ENCODE results near the gene PGBD5.
A peak's percentile ranks its signal among the peaks of the same experiment; 100 is the strongest.

Gene PGBD5

DNA sequence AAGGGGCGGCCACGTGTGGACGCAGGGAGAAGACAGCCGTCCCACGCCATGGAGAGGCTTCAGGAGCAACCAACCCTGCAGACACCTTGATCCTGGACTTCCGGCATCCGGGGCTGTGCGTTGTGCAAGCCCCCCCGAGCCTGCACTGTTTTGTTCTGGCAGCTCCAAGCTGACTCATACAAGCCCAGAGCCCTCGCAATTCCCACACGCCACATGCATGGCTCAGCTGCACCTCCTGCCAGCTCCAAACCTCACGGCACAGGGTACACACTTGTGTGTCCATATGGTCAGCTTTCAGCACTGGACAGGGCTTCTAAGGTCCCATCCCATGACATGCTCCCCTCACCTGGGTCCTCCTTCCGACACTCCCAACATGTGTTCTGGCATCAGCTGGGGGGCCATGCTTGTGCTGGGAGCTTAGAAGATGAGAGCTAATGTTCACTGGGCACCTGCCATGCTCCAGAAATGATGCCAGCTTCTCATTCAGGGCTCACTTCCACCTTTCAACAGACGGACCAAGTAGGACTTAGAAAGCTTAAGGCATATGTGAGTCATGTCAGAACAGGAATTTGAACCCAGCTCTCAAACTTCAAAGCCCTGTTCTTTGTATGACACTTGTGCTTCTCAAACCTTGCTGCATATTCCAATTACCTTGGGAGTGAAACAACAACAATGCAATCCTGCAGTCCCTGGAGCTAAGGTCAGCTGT is 137.3 kb downstream of the PGBD5 start:
- no peak overlapping the region for H3K4me3 ChIP-seq (replicated peaks in 1 of 2; ENCODE audit: low read depth in 2 of 2, low read length in 2 of 2)
- peak; percentile 23 to 27 for DNase-seq (ENCODE audit: low read depth in 2 of 2)
- TF ChIP-seq CTCF (IDR thresholded peaks at IDR 0.05; ENCODE audit: low read depth, low read length) = no peak

DNA sequence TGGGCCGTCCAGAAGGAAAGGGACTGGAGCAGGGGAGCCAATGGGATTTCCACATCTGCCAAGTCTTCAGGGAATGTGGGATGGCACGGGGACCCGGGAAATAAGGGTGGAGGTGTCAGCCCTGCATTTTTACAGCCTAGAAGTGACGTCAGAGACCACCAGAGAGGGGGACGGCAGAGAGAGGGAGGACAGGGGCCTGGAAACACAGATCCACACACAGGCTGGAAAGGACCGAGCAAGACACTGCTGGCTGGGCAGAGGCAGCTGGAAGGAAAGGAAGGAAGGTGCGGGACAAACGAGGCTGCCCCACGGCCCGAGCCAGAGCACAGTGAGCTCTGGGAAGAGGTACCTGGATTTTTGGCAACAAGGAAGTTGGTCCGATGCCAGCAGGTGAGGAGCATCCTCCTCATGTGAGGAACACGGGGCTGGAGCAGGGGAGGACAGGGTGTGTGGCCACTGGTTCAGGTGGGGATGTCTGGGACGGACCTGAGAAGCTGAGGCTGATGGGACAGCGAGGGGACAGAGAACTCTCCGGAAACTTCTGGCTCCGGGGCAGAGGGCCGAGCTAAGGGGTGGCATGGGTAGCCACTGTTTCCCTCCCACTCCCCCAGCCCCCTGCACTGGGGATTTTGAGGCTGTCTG is 138.3 kb downstream of the PGBD5 start:
- no peak for DNase-seq (ENCODE audit: low read depth in 2 of 2)
- no peak overlapping the region for H3K4me3 ChIP-seq (replicated peaks in 1 of 2; ENCODE audit: low read depth in 2 of 2, low read length in 2 of 2)
- TF ChIP-seq CTCF (IDR thresholded peaks at IDR 0.05; ENCODE audit: low read depth, low read length) = no peak

DNA sequence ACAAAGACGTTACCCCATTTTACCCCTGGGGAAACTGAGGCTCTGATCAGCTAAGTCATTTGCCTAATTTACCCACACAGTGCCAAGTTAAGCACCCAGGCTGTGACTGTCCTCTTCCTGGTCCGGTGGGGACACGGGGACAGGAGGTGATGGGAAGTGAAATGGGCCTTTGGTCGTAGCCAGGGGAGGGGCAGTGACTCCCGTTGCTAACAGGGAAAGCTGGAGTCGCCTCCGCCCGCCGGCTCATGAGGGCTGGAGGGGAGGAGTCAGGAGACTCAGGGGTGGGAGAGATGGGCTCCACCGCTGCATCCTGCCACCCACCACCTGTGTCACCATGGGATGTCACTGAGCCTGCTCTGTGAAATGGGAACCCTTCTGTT is 139.3 kb downstream of the PGBD5 start:
- H3K4me3 ChIP-seq (replicated peaks in 1 of 2; ENCODE audit: low read depth in 2 of 2, low read length in 2 of 2) = no peak overlapping the region
- DNase-seq (ENCODE audit: low read depth in 2 of 2) = no peak
- TF ChIP-seq CTCF (IDR thresholded peaks at IDR 0.05; ENCODE audit: low read depth, low read length) = no peak

DNA sequence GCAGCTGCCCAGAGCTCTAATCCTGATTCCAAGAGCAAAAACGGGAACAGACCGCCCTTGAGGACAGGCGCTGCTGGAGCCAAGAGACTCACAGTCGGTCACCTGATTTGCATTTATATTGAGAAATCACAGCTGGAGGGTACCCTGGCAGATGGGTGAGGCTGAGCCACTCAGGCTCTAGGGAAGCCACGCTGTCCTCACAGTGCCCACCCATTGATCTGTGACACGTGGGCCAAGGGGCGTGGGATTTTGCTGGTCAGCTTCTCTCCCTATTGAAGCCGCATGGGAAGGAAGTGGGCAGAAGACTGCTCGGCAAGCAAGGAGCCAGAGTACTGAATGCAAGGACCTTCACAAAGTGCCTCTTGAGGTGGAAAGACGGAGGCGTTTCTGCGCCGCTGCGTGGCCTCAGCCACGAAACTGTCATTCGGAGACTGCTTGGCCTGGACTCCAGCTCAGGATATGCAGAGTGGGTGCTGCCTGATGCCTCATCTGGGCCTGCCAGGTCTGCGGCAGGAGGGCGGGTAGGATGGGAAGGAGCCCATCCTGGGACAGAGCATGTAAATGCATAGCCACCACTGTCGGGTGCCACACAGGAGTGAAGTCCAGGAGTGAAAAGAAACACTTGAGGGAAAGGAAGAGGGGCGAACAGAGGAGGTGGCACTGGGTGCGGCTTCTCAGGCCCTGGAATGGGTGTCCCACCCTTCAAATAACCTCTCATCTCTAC is 139.8 kb downstream of the PGBD5 start:
- DNase-seq (ENCODE audit: low read depth in 2 of 2) = no peak
- TF ChIP-seq CTCF (IDR thresholded peaks at IDR 0.05; ENCODE audit: low read depth, low read length) = no peak
- H3K4me3 ChIP-seq (replicated peaks in 1 of 2; ENCODE audit: low read depth in 2 of 2, low read length in 2 of 2) = no peak overlapping the region

GRCh38 chr1:230285351-230285750 is 140.8 kb downstream of the PGBD5 start:
- no peak for DNase-seq (ENCODE audit: low read depth in 2 of 2)
- TF ChIP-seq CTCF (IDR thresholded peaks at IDR 0.05; ENCODE audit: low read depth, low read length) = no peak
- H3K4me3 ChIP-seq (replicated peaks in 1 of 2; ENCODE audit: low read depth in 2 of 2, low read length in 2 of 2) = no peak overlapping the region

- TF ChIP-seq CTCF (IDR thresholded peaks at IDR 0.05; ENCODE audit: low read depth, low read length) = no peak
- no peak overlapping the region for H3K4me3 ChIP-seq (replicated peaks in 1 of 2; ENCODE audit: low read depth in 2 of 2, low read length in 2 of 2)
- no peak for DNase-seq (ENCODE audit: low read depth in 2 of 2)
Measured at GRCh38 chr1:230284891-230285290, 141.2 kb downstream of the PGBD5 start.

All from cardiac fibroblast (primary cell).